Ishikawa (cell line): ENCODE measurements around the gene IL18BP.

Experiments used
- CEBPB ChIP-seq: IDR thresholded peaks from 2 replicates; pipeline ENCODE4 v1.6.1; 2012
- CREB1 ChIP-seq: IDR thresholded peaks from 2 replicates; pipeline ENCODE4 v1.6.1; 2012; ENCODE audit warnings: low read depth
- EGR1 ChIP-seq: IDR thresholded peaks from 2 replicates; pipeline ENCODE4 v1.6.1; 2012
- EP300 ChIP-seq: IDR thresholded peaks from 2 replicates; pipeline ENCODE4 v1.6.1; 2012; ENCODE audit warnings: borderline replicate concordance
- FOXM1 ChIP-seq: IDR thresholded peaks from 2 replicates; pipeline ENCODE4 v1.6.1; 2012; ENCODE audit warnings: low read depth, borderline replicate concordance
- MAX ChIP-seq: IDR thresholded peaks from 2 replicates; pipeline ENCODE4 v1.6.1; 2012
- NFIC ChIP-seq: IDR thresholded peaks from 2 replicates; pipeline ENCODE4 v1.6.1; 2012
- RAD21 ChIP-seq: IDR thresholded peaks from 2 replicates; pipeline ENCODE4 v1.6.1; 2012; ENCODE audit warnings: low read depth
- REST ChIP-seq: IDR thresholded peaks from 2 replicates; pipeline ENCODE4 v1.6.1; 2012; ENCODE audit warnings: low read depth, mild to moderate bottlenecking
- TAF1 ChIP-seq: IDR thresholded peaks from 2 replicates; pipeline ENCODE4 v1.6.1; 2012; ENCODE audit warnings: low read depth, mild to moderate bottlenecking
- TCF12 ChIP-seq: IDR thresholded peaks from 2 replicates; pipeline ENCODE4 v1.6.1; 2012; ENCODE audit warnings: low read depth
- TEAD4 ChIP-seq: IDR thresholded peaks from 2 replicates; pipeline ENCODE4 v1.6.1; 2012
- USF1 ChIP-seq: IDR thresholded peaks from 2 replicates; pipeline ENCODE4 v1.6.1; 2012
- YY1 ChIP-seq: IDR thresholded peaks from 2 replicates; pipeline ENCODE4 v1.6.1; 2012; ENCODE audit warnings: low read depth
- ZBTB7A ChIP-seq: IDR thresholded peaks from 2 replicates; pipeline ENCODE4 v1.6.1; 2012; ENCODE audit warnings: low read depth

IL18BP gene

GRCh38 chr11:72004515-72005346, 6.0 kb downstream of the IL18BP start:
- TF ChIP-seq CREB1 (no peak), TAF1 (no peak), YY1 (no peak), CEBPB (no peak), FOXM1 (no peak), EGR1 (no peak), USF1 (no peak), NFIC (no peak), MAX (no peak; the same call in 1 of the 2 replicates), TCF12 (peak; percentile 63; the same call in 1 of the 2 replicates), REST (no peak), TEAD4 (0 out of 2 replicates have a peak, but pooled peaks have one; percentile 50), RAD21 (no peak), EP300 (peak; percentile 59; the same call in 1 of the 2 replicates), ZBTB7A (no peak; the same call in 1 of the 2 replicates)

GRCh38 chr11:72005347-72006260, 6.9 kb downstream of the IL18BP start:
- TF ChIP-seq USF1 (no peak), RAD21 (peak; percentile 2; the same call in 1 of the 2 replicates), TCF12 (no peak), MAX (0 out of 2 replicates have a peak, but pooled peaks have one; percentile 31), NFIC (peak; percentile 85)

GRCh38 chr11:72006309-72007088, 7.8 kb downstream of the IL18BP start:
- TF ChIP-seq REST (no peak), ZBTB7A (no peak), FOXM1 (no peak), TAF1 (no peak), RAD21 (no peak), EGR1 (no peak), CEBPB (no peak), TCF12 (no peak), CREB1 (no peak), USF1 (no peak), MAX (no peak), EP300 (no peak), YY1 (no peak)

- TF ChIP-seq EP300 (no peak), USF1 (no peak), TEAD4 (no peak), FOXM1 (no peak), YY1 (no peak), CREB1 (no peak), TCF12 (no peak), NFIC (no peak)
Measured at GRCh38 chr11:72007089-72007476, 8.4 kb downstream of the IL18BP start.
